ENCODE data around the gene SLC9B1.
"Not testable (repeated sequence)": the region's sequence is repeated elsewhere in the genome, so short reads cannot be mapped to it uniquely, and the experiment has no call there.

SLC9B1 gene

DNA sequence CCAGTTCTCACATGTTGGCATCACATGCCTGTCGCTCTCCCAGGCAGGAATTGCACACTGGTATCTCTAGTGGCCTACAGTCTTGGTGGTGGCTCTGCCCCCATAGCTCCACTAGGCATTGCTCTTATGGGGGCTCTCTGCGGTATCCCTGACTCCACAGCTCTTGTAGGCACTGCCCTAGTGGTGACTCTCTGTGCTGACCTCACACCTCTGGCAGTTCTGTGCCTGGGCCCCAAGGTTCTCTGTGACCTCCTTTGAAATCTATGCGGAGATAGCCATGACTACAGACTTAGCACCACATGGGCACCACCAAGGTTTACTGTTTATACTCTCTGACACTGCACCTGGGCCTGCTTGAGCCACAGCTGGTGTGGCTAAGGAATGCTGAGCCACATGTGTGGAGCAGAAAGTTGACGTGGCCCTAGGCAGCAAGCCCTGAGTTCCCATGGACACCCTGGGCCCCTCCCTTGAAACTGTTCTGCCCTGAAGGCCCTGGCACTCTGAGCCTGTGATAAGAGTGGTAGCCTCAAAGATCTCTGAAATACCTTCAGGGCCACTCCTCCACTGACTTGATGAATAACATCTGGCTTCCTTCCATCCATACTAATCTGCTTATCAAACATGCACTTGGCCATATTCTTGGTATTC is 8.0 kb downstream of the SLC9B1 start:
- peak; percentile 67 for DNase-seq

- no peak for DNase-seq
Observed at GRCh38 chr4:103010804-103011203, 8.7 kb downstream of the SLC9B1 start.

- DNase-seq: peak; percentile 82
Observed at GRCh38 chr4:103008875-103009729, 10.4 kb downstream of the SLC9B1 start.

DNA sequence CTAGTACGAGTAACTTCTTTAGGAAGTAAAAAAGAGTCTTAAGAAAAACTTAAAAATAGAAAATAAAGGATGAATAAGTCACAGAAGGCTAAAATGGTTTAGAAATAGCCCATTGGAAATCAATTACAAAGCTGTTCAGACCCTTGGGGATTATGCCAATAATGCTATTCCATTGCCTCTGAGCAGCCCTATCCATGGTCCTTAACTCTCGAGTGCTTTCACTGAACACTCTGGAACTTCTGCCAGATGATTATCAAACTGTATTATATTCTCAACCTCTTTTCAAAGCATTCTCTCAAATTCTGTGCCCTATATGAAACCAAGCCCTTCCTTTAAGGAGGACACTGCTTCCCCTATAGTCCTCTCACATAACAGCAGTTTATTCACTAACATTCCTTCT is 17.0 kb downstream of the SLC9B1 start:
- no peak for DNase-seq

- no peak for DNase-seq
Observed at GRCh38 chr4:102994803-102995202, 24.7 kb downstream of the SLC9B1 start.

- not testable (repeated sequence) for DNase-seq
Observed at GRCh38 chr4:102993985-102994384, 25.5 kb downstream of the SLC9B1 start.

DNA sequence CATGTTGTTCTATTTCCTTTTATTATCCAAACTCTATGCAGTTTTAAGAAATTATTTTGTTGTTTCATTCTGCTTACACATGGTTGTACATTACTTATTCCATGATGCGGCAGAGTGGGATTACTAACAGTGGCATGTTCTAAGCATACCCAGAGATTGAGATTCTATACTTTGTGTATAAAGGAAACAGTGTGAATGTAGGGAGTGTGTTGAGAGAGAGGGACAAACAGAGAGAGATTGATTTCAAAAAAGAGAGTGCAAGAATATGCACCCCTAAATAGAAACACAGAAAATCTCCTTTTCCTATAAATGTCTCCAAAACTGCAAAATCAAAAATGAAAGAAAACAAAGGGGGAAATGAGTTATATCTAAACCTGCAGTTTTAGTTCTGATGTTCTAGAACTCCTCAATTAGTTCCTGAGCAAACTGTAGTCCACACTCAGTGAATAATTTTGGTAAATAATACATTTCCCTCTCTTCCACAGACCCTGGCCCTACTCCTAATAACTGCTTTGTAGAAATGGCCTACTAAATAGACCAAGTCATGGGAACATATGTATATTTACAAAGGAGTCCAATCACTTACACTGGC is 31.0 kb downstream of the SLC9B1 start:
- no peak for DNase-seq

- no peak for DNase-seq
Observed at GRCh38 chr4:102981005-102981404, 38.5 kb downstream of the SLC9B1 start.

- not testable (repeated sequence) for DNase-seq
Observed at GRCh38 chr4:102961813-102962212, 57.7 kb downstream of the SLC9B1 start.

GRCh38 chr4:102959496-102959895 is 60.0 kb downstream of the SLC9B1 start:
- peak; percentile 3 for DNase-seq

- DNase-seq: no peak
Observed at GRCh38 chr4:102945066-102945465, 74.4 kb downstream of the SLC9B1 start.

DNA sequence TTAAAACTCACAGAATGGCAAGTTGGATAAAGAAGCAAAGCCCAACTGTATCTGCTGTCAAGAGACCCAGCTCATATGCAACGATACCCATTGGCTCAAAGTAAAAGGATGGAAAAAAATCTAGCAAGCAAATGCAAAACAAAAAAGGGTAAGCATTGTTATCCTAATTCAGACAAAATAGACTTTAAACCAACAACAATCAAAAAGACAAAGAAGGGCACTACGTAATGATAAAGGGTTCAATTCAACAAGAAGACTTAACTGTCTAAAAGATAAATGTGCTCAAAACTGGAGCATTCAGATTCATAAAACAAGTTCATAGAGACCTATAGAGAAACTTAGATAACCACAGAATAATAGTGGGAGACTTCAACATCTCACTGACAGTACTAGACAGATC is 81.4 kb downstream of the SLC9B1 start:
- DNase-seq: not testable (repeated sequence)

GRCh38 chr4:102935716-102936115 is 83.8 kb downstream of the SLC9B1 start:
- no peak for DNase-seq

- not testable (repeated sequence) for DNase-seq
Observed at GRCh38 chr4:102919697-102920096, 99.8 kb downstream of the SLC9B1 start.

DNA sequence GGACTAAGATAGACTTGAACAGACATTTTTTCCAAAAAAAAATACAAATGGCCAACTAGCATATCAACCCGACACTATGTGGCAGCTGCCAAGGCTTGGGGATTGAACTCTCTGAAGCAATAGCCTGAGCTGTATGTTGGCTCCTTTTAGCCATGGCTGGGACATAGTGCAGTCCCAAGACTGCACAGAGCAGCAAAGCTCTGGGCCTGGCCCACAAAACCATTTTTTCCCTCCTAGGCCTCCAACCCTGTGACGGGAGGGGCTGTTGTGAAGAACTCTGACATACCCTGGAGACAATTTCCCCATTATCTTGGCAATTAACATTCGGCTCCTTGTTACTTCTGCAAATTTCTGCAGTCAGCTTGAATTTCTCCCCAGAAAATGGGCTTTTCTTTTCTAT is 100.6 kb downstream of the SLC9B1 start:
- no peak for DNase-seq

DNA sequence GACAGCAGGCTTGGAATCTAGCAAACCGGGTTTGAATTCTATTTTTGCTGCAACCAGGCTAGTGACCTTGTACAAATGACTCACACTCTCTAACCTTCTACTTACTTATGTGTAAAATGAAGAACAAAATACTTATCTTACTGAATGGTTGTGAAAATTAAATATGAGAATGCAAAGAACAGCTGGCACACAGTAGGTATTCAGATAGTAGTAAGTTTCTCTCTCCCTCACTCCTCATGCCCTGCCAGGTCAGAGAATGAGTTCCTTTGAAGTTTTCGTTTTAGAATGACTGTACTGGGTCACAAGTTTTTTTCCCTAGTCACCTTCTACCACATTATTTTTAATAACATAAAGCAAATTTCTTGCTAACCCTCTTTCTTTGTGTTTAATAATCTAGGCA is 117.7 kb downstream of the SLC9B1 start:
- DNase-seq: no peak

DNA sequence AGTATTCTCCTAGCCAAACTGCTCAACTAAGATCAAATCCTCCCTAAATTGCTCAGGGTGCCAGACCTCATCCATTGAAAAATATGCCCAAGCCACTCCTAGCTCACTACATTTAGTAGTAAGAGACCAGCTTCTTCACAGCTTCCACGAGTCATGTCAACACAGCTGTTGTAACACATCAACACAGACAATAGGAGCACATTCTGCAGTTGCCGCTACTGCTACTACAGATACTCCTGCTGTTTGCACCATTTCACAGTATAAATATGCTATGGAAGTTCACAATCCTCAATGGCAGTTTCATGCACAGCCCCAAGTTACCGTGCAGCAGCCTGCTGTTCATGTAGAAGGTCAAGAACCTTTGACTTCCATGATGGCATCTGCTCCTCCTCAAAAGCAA is 121.9 kb downstream of the SLC9B1 start:
- not testable (repeated sequence) for DNase-seq

GRCh38 chr4:102896547-102896946 is 123.0 kb downstream of the SLC9B1 start:
- not testable (repeated sequence) for DNase-seq

- not testable (repeated sequence) for DNase-seq
Observed at GRCh38 chr4:102889866-102890265, 129.6 kb downstream of the SLC9B1 start.

- DNase-seq: not testable (repeated sequence)
Observed at GRCh38 chr4:102888570-102888969, 130.9 kb downstream of the SLC9B1 start.

DNA sequence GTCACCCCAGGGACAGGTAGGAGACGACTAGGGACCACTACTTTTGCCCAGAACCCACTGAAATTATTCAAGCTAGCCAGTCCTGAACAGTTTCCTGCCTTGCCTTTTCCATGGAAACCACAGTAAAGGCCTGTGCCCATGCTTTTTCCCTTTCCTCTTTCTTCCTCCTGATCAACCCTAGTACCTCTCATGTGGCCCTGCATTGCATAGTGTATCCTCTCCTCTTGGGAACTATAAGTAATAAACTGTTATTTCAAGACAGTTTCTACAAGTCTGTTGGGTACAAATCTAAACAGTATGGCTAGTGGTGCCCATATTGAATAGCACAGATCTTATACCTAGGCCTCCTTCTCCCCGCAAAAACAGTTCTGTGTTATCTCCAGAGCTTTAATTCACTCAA is 136.2 kb downstream of the SLC9B1 start:
- DNase-seq: no peak

DNA sequence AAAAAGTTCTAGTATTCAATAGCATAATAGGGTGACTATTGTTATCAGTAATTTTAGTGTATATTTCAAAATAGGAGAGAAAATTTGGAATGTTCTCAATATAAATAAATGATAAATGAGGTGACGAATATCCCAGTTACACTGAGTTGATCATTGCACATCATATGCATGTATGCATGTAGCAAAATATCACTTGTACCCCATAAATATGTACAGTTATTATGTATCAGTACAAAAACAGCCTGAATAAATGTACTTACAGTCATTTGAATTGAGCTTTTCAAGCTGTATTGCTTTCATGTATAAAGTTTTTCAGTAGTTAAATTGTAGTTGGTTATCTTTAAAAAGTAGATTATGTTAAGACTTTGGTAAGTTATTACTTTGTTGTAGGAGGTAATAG is 138.2 kb downstream of the SLC9B1 start:
- DNase-seq: no peak

DNA sequence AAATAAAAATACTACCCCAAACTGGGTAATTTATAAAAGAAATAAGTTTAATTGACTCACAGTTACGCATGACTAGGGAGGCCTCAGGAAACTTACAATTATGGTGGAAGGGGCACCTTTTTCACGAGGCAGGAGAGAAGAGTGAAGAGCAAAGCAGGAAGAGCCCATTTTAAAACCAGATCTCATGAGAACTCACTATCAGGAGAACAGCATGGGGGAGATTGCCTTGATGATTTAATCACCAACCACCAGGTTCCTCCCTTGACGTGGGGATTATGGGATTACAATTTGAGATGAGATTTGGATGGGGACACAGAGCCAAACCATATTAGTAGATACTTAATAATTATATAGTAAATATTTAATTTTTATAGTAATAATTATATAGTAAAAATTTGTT is 140.6 kb downstream of the SLC9B1 start:
- DNase-seq: no peak

GRCh38 chr4:102878349-102878748 is 141.2 kb downstream of the SLC9B1 start:
- peak; percentile 14 for DNase-seq

All from OCI-M1 (cell line).